Choroid plexus epithelial cell (primary cell): ENCODE measurements around the gene TCF7L2.

Experiments
- DNase-seq: peaks from one replicate; pipeline ENCODE4 v3.0.0-alpha.2; 2010; ENCODE audit warnings: low read depth
- H3K4me3 ChIP-seq: 2 replicates; pipeline ENCODE4 v1.5.1; 2011; ENCODE audit warnings: low read depth, mild to moderate bottlenecking, control low read depth, low read length, moderate library complexity
- CTCF ChIP-seq: conservative IDR thresholded peaks from 2 replicates; pipeline ENCODE4 v1.5.1; 2011; ENCODE audit warnings: low read depth, mild to moderate bottlenecking, control low read depth, inconsistent platforms, low read length, moderate library complexity

Gene TCF7L2

GRCh38 chr10:113011592-113012374 lies 61.7 kb downstream of the TCF7L2 start:
- DNase-seq = no peak
- no peak overlapping the region for H3K4me3 ChIP-seq
- TF ChIP-seq CTCF = no peak

GRCh38 chr10:113015201-113015600 lies 65.2 kb downstream of the TCF7L2 start:
- TF ChIP-seq CTCF = no peak
- no peak for DNase-seq
- no peak overlapping the region for H3K4me3 ChIP-seq

- H3K4me3 ChIP-seq = no peak overlapping the region
- DNase-seq = no peak
- no peak for TF ChIP-seq CTCF
Observed at GRCh38 chr10:113017376-113017775, 67.3 kb downstream of the TCF7L2 start.

GRCh38 chr10:113018034-113018433 lies 68.0 kb downstream of the TCF7L2 start:
- no peak for TF ChIP-seq CTCF
- no peak overlapping the region for H3K4me3 ChIP-seq
- DNase-seq = no peak

- no peak for TF ChIP-seq CTCF
- DNase-seq = no peak
- H3K4me3 ChIP-seq = no peak overlapping the region
Observed at GRCh38 chr10:113019096-113019495, 69.0 kb downstream of the TCF7L2 start.

- no peak for TF ChIP-seq CTCF
- H3K4me3 ChIP-seq = no peak overlapping the region
- DNase-seq = no peak
Observed at GRCh38 chr10:113019692-113020474, 69.8 kb downstream of the TCF7L2 start.
